K562 (cell line): Measurements from ENCODE around the gene PIM3. TPM values are rescaled to one million over a fixed set of nuclear protein-coding genes. Genes with fewer than 3 reads are reported as not detected.

ENCODE experiments used
- DPF2 ChIP-seq: fragments of 450-650 bp; IDR thresholded peaks from 2 replicates; pipeline ENCODE4 v1.6.1; 2016
- ETS2 ChIP-seq: IDR thresholded peaks from 2 replicates; pipeline ENCODE4 v1.6.1; 2016; ENCODE audit warnings: borderline replicate concordance, missing genetic modification characterization, mild to moderate bottlenecking, moderate library complexity, missing compliant biosample characterization; ENCODE audit not compliant: poor library complexity, severe bottlenecking
- GTF2E2 ChIP-seq: fragments of 200-800 bp; sonication (Bioruptor generic); IDR thresholded peaks from 2 replicates; pipeline ENCODE4 v1.6.1; 2016; ENCODE audit warnings: missing genetic modification characterization, missing compliant biosample characterization
- MEF2A ChIP-seq: IDR thresholded peaks from 2 replicates; pipeline ENCODE4 v1.6.1; 2011; ENCODE audit warnings: low read depth, mild to moderate bottlenecking, low read length, moderate library complexity; ENCODE audit not compliant: control insufficient read depth
- MEF2D ChIP-seq: conservative IDR thresholded peaks from 2 replicates; pipeline ENCODE4 v1.6.1; 2016; ENCODE audit warnings: low read depth, missing genetic modification characterization, missing compliant biosample characterization
- MTA2 ChIP-seq: fragments of 450-650 bp; IDR thresholded peaks from 2 replicates; pipeline ENCODE4 v1.6.1; 2016; ENCODE audit warnings: low read depth
- NFE2 ChIP-seq: IDR thresholded peaks from 2 replicates; pipeline ENCODE4 v1.6.1; 2014; ENCODE audit warnings: antibody characterized with exemption, low read depth
- PHB2 ChIP-seq: fragments of 450-650 bp; IDR thresholded peaks from 2 replicates; pipeline ENCODE4 v1.6.1; 2017; ENCODE audit warnings: low read depth
- POLR2A ChIP-seq: fragments of 450-650 bp; conservative IDR thresholded peaks from 2 replicates; pipeline ENCODE4 v1.6.1; 2016
- PRDM10 ChIP-seq: fragments of 450-650 bp; IDR thresholded peaks from 2 replicates; pipeline ENCODE4 v1.6.1; 2018; ENCODE audit not compliant: partially characterized antibody
- TRIM24 ChIP-seq, 2 experiments: fragments of 450-650 bp; IDR thresholded peaks; 2 replicates each; pipeline ENCODE4 v1.6.1; 2016
- YY1 ChIP-seq, 3 experiments: IDR thresholded peaks; 2 replicates each; pipeline ENCODE4 v1.6.1; 2011; ENCODE audit warnings: low read length in 2 of 3, mild to moderate bottlenecking in 2 of 3, moderate library complexity in 2 of 3, borderline replicate concordance in 1 of 3, control low read depth in 1 of 3, low read depth in 1 of 3; ENCODE audit not compliant: insufficient read depth in 3 of 3, insufficient replicate concordance in 2 of 3, control insufficient read depth in 1 of 3, insufficient read length in 1 of 3; ENCODE audit errors: extremely low read depth in 1 of 3
- ZFX ChIP-seq: sonication (generic); formaldehyde crosslinking; IDR thresholded peaks from 2 replicates; pipeline ENCODE4 v1.8.0; 2022; ENCODE audit warnings: mild to moderate bottlenecking, missing genetic modification reagents, moderate library complexity
- ZNF436 ChIP-seq: fragments of 250-450, 450-650 bp; sonication (Bioruptor Pico); formaldehyde crosslinking; IDR thresholded peaks from 2 replicates; pipeline ENCODE4 v1.7.0; 2020; ENCODE audit warnings: mild to moderate bottlenecking
- ZNF740 ChIP-seq, 3 experiments: fragments of 200-800 bp in 1 of 3; sonication (Bioruptor generic) in 1 of 3; sonication (generic) in 1 of 3; formaldehyde crosslinking in 1 of 3; IDR thresholded peaks; 2 replicates each; pipeline versions ENCODE4 v1.6.1 to v1.8.0; 2016 to 2022; ENCODE audit warnings: mild to moderate bottlenecking in 2 of 3, missing compliant biosample characterization in 2 of 3, missing genetic modification characterization in 2 of 3, missing genetic modification reagents in 1 of 3
- ZNF764 ChIP-seq: fragments of 250-450 bp; sonication (Bioruptor Pico); IDR thresholded peaks from 2 replicates; pipeline ENCODE4 v1.4.0; 2020; ENCODE audit warnings: low read depth, mild to moderate bottlenecking, moderate library complexity
- polyA plus RNA-seq, 8 experiments: library from polyadenylated mRNA; depleted of rRNA in 4 of 8; stranded (reverse) in 5 of 8; unstranded in 3 of 8; fragments of >200 nt; fragmentation: Nextera tagmentation in 2 of 8; fragmentation: Illumina TruSeq in 1 of 8; extraction: Ambion mirVana in 2 of 8; extraction: Trizol in 1 of 8; gene quantifications; 2 replicates each; pipeline versions ENCODE4 v1.2.1 to v1.2.3, GENCODE V29; 2011 to 2014; ENCODE audit warnings: inconsistent platforms in 1 of 8, missing spikeins in 1 of 8
- total RNA-seq, 7 experiments: library from RNA; depleted of rRNA in 6 of 7; stranded (reverse); fragments of >200 nt in 6 of 7; fragmentation: Illumina TruSeq in 2 of 7; extraction: Trizol in 2 of 7; gene quantifications; 2 replicates each; pipeline versions ENCODE4 v1.2.1 to v1.2.3, GENCODE V29; 2011 to 2021; ENCODE audit warnings: low replicate concordance in 1 of 7
- TF ChIP-seq, protein P1 (sequence below): fragments of 450-650 bp; formaldehyde crosslinking; IDR thresholded peaks from 2 replicates; pipeline ENCODE4 v1.4.0; 2020; ENCODE audit warnings: mild to moderate bottlenecking, mixed read lengths
- TF ChIP-seq, protein P2 (sequence below): fragments of 450-650 bp; IDR thresholded peaks from 2 replicates; pipeline ENCODE4 v1.6.1; 2016; ENCODE audit warnings: borderline replicate concordance

Gene PIM3
- total and polyA plus RNA-seq, 9 of the 15 experiments (the other 6 are each of a cell fraction or from before 2014, with no cell fraction given) = 0.24 to 40.5 (median 5.3) TPM

DNA sequence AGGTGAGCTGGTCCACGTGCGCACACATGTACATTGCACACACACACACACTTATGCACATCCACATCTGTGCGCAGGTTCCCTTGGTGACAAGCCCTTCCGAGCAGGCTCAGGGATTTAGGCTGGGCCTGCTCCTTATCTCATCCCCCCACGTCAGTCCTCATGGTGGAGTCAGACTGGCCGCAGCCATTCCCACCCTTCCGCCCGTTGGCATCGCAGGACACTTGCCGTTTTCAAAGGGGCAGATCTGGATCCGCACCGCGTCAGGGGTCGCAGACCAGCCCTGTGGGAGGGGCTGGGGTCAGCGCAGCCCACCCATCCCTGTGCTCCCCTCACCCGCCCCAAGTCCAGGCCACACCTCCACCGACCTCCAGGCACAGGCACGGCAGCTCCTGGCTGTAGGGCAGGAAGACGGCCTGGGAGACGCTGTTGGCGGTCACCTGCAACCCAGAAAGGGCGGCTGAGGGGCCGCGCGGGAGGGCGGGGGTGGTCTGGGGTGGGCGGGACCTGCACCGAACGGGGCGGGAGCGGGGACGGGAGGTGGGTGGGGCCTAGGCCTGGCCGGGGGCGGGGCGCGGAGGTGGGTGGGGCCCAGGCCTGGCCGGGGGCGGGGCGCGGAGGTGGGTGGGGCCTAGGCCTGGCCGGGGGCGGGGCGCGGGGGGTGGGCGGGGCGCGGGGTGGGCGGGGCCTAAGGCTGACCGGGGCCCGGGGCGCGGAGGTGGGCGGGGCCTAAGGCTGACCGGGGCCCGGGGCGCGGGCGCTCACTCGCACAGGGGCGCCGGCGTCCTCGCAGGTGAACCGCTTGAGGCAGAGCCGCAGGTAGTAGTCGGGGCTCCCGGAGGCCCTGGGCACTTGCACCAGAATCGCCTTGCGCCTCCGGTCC, 38.7 kb downstream of the PIM3 start (continued):
- TF ChIP-seq, protein P1, sequence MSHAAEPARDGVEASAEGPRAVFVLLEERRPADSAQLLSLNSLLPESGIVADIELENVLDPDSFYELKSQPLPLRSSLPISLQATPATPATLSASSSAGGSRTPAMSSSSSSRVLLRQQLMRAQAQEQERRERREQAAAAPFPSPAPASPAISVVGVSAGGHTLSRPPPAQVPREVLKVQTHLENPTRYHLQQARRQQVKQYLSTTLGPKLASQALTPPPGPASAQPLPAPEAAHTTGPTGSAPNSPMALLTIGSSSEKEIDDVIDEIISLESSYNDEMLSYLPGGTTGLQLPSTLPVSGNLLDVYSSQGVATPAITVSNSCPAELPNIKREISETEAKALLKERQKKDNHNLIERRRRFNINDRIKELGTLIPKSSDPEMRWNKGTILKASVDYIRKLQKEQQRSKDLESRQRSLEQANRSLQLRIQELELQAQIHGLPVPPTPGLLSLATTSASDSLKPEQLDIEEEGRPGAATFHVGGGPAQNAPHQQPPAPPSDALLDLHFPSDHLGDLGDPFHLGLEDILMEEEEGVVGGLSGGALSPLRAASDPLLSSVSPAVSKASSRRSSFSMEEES (CRISPR knock-in tag) = no peak
- TF ChIP-seq ZNF436 (CRISPR knock-in tag) = no peak
- TF ChIP-seq GTF2E2 (tag) = no peak
- TF ChIP-seq, protein P2, sequence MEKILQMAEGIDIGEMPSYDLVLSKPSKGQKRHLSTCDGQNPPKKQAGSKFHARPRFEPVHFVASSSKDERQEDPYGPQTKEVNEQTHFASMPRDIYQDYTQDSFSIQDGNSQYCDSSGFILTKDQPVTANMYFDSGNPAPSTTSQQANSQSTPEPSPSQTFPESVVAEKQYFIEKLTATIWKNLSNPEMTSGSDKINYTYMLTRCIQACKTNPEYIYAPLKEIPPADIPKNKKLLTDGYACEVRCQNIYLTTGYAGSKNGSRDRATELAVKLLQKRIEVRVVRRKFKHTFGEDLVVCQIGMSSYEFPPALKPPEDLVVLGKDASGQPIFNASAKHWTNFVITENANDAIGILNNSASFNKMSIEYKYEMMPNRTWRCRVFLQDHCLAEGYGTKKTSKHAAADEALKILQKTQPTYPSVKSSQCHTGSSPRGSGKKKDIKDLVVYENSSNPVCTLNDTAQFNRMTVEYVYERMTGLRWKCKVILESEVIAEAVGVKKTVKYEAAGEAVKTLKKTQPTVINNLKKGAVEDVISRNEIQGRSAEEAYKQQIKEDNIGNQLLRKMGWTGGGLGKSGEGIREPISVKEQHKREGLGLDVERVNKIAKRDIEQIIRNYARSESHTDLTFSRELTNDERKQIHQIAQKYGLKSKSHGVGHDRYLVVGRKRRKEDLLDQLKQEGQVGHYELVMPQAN = no peak
- no peak for TF ChIP-seq MTA2
- peak; percentile 34 for TF ChIP-seq PRDM10
- no peak for TF ChIP-seq MEF2D (tag)
- peak; percentile 39; the same call in 1 of the 2 replicates for TF ChIP-seq DPF2
- TF ChIP-seq ZNF764 = no peak
- TF ChIP-seq TRIM24 (IDR thresholded peaks at IDR 0.05) = no peak
- TF ChIP-seq POLR2A = 0 out of 2 replicates have a peak, but pooled peaks have one; percentile 33
- TF ChIP-seq NFE2 = no peak
- no peak for TF ChIP-seq PHB2
- TF ChIP-seq ZFX = peak; percentile 64
- no peak for TF ChIP-seq MEF2A
- 0 out of 2 replicates have a peak, but pooled peaks have one; percentile 68 for TF ChIP-seq ZNF740 (CRISPR knock-in tag; IDR thresholded peaks at IDR 0.05)
- no peak for TF ChIP-seq ZNF740 (tag; IDR thresholded peaks at IDR 0.05)
- TF ChIP-seq YY1 (IDR thresholded peaks at IDR 0.05; ENCODE audit: borderline replicate concordance in 1 of 3, control insufficient read depth in 1 of 3, extremely low read depth in 1 of 3, insufficient read depth in 3 of 3, insufficient read length in 1 of 3, insufficient replicate concordance in 2 of 3, low read depth in 1 of 3, low read length in 2 of 3) = peak in 2 of 3 experiments; percentile 64 to 79
- no peak for TF ChIP-seq ETS2 (tag)
